Astrocyte of the spinal cord (primary cell): ENCODE data around the gene NDRG2.

ENCODE experiments used
- DNase-seq: peaks from one replicate; pipeline ENCODE4 v3.0.0; 2011; ENCODE audit warnings: low read depth, low spot score
- H3K4me3 ChIP-seq: 2 replicates; pipeline ENCODE4 v1.5.1; 2011; ENCODE audit warnings: low read depth, mild to moderate bottlenecking, low read length, moderate library complexity
- in situ Hi-C: cut with HindIII; loops from 2 replicates; pipeline ENCODE4 v1.10.0; 2017; ENCODE audit warnings: low sequenced_read_pairs
- TF ChIP-seq, protein P1 (sequence below): IDR thresholded peaks from 2 replicates; pipeline ENCODE4 v1.5.1; 2012; ENCODE audit warnings: low read depth, mild to moderate bottlenecking, low read length, inconsistent platforms

NDRG2 gene

DNA sequence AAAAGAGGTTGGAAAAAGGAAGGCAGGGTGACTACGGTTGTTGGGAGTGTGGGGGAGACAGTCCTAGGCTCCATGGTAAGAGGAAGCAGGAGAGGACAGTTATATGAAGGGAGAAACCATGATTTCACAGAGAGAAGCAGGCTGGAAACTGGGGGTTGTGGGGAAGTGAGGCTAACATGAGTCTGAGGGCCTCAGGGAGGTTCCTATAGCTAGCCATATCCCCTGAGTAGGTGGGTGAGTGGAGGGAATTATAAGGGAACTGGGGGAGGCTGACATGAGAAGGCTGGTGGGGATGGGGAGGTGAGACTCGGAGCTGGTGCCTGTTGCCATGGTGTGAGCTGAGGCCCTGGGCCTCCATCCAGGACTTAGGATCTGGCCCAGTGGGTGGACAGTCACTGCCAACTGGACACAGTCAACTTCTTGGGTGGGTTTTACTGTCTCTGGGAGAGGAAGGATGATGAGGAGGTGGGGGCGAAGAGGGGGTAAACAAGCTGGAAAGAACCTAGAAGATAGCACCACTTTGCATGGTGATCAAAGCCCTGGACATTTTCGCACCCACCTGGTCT is 8.4 kb upstream of the NDRG2 start:
- in situ Hi-C loops: no loop called here
- H3K4me3 ChIP-seq: no peak overlapping the region
- no peak for DNase-seq
- TF ChIP-seq, protein P1, sequence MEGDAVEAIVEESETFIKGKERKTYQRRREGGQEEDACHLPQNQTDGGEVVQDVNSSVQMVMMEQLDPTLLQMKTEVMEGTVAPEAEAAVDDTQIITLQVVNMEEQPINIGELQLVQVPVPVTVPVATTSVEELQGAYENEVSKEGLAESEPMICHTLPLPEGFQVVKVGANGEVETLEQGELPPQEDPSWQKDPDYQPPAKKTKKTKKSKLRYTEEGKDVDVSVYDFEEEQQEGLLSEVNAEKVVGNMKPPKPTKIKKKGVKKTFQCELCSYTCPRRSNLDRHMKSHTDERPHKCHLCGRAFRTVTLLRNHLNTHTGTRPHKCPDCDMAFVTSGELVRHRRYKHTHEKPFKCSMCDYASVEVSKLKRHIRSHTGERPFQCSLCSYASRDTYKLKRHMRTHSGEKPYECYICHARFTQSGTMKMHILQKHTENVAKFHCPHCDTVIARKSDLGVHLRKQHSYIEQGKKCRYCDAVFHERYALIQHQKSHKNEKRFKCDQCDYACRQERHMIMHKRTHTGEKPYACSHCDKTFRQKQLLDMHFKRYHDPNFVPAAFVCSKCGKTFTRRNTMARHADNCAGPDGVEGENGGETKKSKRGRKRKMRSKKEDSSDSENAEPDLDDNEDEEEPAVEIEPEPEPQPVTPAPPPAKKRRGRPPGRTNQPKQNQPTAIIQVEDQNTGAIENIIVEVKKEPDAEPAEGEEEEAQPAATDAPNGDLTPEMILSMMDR: no peak

- TF ChIP-seq, protein P1: no peak
- H3K4me3 ChIP-seq: no peak overlapping the region
- no peak for DNase-seq
- in situ Hi-C loops: no loop called here
Measured at GRCh38 chr14:21032326-21033132, 7.7 kb upstream of the NDRG2 start.

GRCh38 chr14:21030531-21030930 is 5.7 kb upstream of the NDRG2 start:
- TF ChIP-seq, protein P1: no peak
- in situ Hi-C loops: no loop called here
- H3K4me3 ChIP-seq: no peak overlapping the region
- no peak for DNase-seq

- DNase-seq: no peak
- in situ Hi-C loops: no loop called here
- no peak within 1 kb of the TSS for H3K4me3 ChIP-seq
- TF ChIP-seq, protein P1: no peak
Measured at GRCh38 chr14:21029917-21030316, 5.1 kb upstream of the NDRG2 start, which contains the start of gene TPPP2. Gene TPPP2 (plus strand): TSS chr14:21030217. CDS start chr14:21030582, 365 bp downstream.

DNA sequence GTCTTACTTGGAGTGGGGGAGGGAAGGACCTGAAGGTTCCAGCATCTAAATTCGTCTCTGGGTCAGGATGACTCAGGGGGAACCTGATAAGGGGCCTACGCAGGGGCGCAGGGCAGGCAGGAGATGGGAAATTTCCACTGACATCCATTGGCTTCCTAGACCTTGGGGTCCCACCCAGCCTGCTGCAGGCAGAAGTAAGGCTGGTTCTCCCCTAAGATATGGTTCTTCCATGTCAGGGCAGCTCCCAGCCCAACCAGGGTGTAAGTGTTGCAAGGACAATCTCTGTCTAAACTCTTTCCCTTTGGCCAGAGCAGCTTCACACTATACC is 2.1 kb upstream of the NDRG2 start:
- DNase-seq: no peak
- no peak overlapping the region for H3K4me3 ChIP-seq
- TF ChIP-seq, protein P1: no peak
- in situ Hi-C loops: no loop called here

DNA sequence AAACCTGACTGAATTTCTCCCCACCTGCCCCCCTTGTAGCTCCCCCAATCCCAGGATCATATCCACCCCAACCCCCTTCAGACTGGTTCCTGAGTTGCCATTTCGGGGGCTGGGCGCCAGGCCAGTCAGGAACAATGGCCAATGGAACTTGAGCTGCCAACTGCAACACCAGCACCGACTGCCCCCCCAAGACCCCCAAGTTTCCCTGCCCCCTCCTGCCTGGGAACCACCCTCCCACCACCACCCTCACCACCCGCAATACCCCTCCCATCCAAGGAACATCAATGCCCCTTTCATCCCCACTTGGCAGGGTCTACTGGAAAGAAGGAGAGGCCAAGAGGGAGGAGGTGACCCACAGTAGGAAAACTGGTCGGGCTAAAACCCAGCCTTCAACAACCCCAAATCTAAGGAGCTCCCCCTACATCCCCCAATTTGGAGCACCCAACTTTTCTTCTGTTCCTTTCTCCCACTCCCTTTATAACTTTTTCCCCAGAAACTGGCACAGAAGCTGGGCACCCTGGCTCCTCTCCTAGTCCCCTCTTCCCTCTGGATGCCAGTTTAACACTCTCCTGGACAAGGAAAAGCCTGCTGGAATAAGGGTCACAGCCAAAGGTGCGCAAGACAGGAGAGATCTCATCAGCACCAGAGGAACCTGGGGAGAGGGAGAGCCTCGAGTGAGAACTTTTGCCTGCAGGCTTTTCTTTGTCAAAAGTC is 1.6 kb upstream of the NDRG2 start:
- in situ Hi-C loops: no loop called here
- TF ChIP-seq, protein P1: no peak
- no peak for DNase-seq
- H3K4me3 ChIP-seq: no peak overlapping the region
